AML-193 (cell line): ENCODE measurements around the gene RERGL.
"Not testable (repeated sequence)": the region's sequence is repeated elsewhere in the genome, so short reads cannot be mapped to it uniquely, and the experiment has no call there.

Experiments
- DNase-seq, 2 experiments: peaks; one replicate each; lab custom pipeline; 2025; lab: John Stamatoyannopoulos, UW

RERGL gene

GRCh38 chr12:18090093-18090492 lies at the start of gene RERGL:
Gene RERGL, minus strand, starts transcription at chr12:18090193. Its CDS starts 53 bp downstream, at chr12:18090140.
- no peak for DNase-seq

GRCh38 chr12:18139254-18139653 lies 49.3 kb upstream of the RERGL start:
- no peak for DNase-seq

GRCh38 chr12:18135509-18135908 lies 45.5 kb upstream of the RERGL start:
- no peak for DNase-seq

- no peak for DNase-seq
Observed at GRCh38 chr12:18135086-18135485, 45.1 kb upstream of the RERGL start.

- no peak for DNase-seq
Observed at GRCh38 chr12:18130851-18131250, 40.9 kb upstream of the RERGL start.

GRCh38 chr12:18123707-18124106 lies 33.7 kb upstream of the RERGL start:
- no peak for DNase-seq

- DNase-seq, result no peak
Observed at GRCh38 chr12:18120899-18121298, 30.9 kb upstream of the RERGL start.

GRCh38 chr12:18108611-18109010 lies 18.6 kb upstream of the RERGL start:
- DNase-seq, result no peak

GRCh38 chr12:18103624-18104023 lies 13.6 kb upstream of the RERGL start:
- DNase-seq, result no peak

- DNase-seq, result no peak
Observed at GRCh38 chr12:18101043-18101442, 11.1 kb upstream of the RERGL start.

- no peak for DNase-seq
Observed at GRCh38 chr12:18084080-18084479, 5.9 kb downstream of the RERGL start.

GRCh38 chr12:18079541-18080246 lies 10.3 kb downstream of the RERGL start:
- DNase-seq, result no peak

- no peak for DNase-seq
Observed at GRCh38 chr12:18074001-18074400, 16.0 kb downstream of the RERGL start.

- DNase-seq, result no peak
Observed at GRCh38 chr12:18072723-18073122, 17.3 kb downstream of the RERGL start.

GRCh38 chr12:18071336-18071735 lies 18.7 kb downstream of the RERGL start:
- no peak for DNase-seq

GRCh38 chr12:18068355-18068754 lies 21.6 kb downstream of the RERGL start:
- DNase-seq, result no peak

GRCh38 chr12:18066666-18067065 lies 23.3 kb downstream of the RERGL start:
- DNase-seq, result no peak

- not testable (repeated sequence) for DNase-seq
Observed at GRCh38 chr12:18062867-18063266, 27.1 kb downstream of the RERGL start.

- DNase-seq, result no peak
Observed at GRCh38 chr12:18057051-18057450, 32.9 kb downstream of the RERGL start.

GRCh38 chr12:18054925-18055619 lies 34.9 kb downstream of the RERGL start:
- no peak for DNase-seq

GRCh38 chr12:18045446-18045992 lies 44.5 kb downstream of the RERGL start:
- DNase-seq, result no peak

GRCh38 chr12:18040060-18040742 lies 49.8 kb downstream of the RERGL start:
- not testable (repeated sequence) for DNase-seq
